Heart left ventricle (tissue), 16 donors: Measurements from ENCODE around the gene CTU2. TPM values are rescaled to one million over a fixed set of nuclear protein-coding genes. Genes with fewer than 3 reads are reported as not detected.
A peak's percentile ranks its signal among the peaks of the same experiment; 100 is the strongest.

Experiments used
- ATAC-seq, 4 donors: fragments of 200-7000 bp; cut with Tn5 transposase; one replicate each; pipeline ENCODE4 v1.9.1; 2020 to 2022; ENCODE audit warnings: moderate library complexity in 4 of 4, mild to moderate bottlenecking in 3 of 4, moderate number of reproducible peaks in 1 of 4
- DNase-seq, 5 donors: peaks; one replicate each; pipeline ENCODE4 v3.0.0-alpha.2; 2020
- H3K27ac ChIP-seq, 12 donors: fragments of 200-600 bp; sonication (generic) in 4 of 12; one replicate each; pipeline versions ENCODE4 v1.5.0 to v1.8.0; 2016 to 2022; ENCODE audit warnings: mild to moderate bottlenecking in 2 of 12
- H3K27me3 ChIP-seq, 9 donors: fragments of 200-600 bp; sonication (generic) in 2 of 9; one replicate each; pipeline versions ENCODE4 v1.5.1 to v1.8.0; 2016 to 2022; ENCODE audit warnings: mild to moderate bottlenecking in 3 of 9
- H3K36me3 ChIP-seq, 9 donors: fragments of 200-600 bp; sonication (generic) in 2 of 9; one replicate each; pipeline versions ENCODE4 v1.5.0 to v1.8.0; 2018 to 2022; ENCODE audit warnings: mild to moderate bottlenecking in 2 of 9
- H3K4me1 ChIP-seq, 12 donors: fragments of 200-600 bp; sonication (generic) in 4 of 12; one replicate each; pipeline versions ENCODE4 v1.5.0 to v1.8.0; 2016 to 2022; ENCODE audit warnings: mild to moderate bottlenecking in 3 of 12
- H3K4me3 ChIP-seq, 12 donors: fragments of 200-600 bp; sonication (generic) in 4 of 12; one replicate each; pipeline versions ENCODE4 v1.5.0 to v1.8.0; 2017 to 2022; ENCODE audit warnings: mild to moderate bottlenecking in 9 of 12, moderate library complexity in 4 of 12
- H3K9me3 ChIP-seq, 12 donors: fragments of 200-600 bp; sonication (generic) in 4 of 12; one replicate each; pipeline versions ENCODE4 v1.5.0 to v1.8.0; 2016 to 2022; ENCODE audit warnings: mild to moderate bottlenecking in 1 of 12
- POLR2A ChIP-seq, 2 donors: fragments of 450-650 bp; IDR thresholded peaks; one replicate each; pipeline ENCODE4 v1.6.1; 2017; ENCODE audit warnings: antibody characterized with exemption in 2 of 2, mild to moderate bottlenecking in 2 of 2, moderate library complexity in 2 of 2
- WGBS, 4 donors: extraction: QIAGEN DNeasy Blood & Tissue Kit in 2 of 4; methylation state at CpG; one replicate each; pipeline versions ENCODE4 v1.1.5 to v1.1.7; 2013 to 2018; 5-methylcytosine and 5-hydroxymethylcytosine counted together
- intact Hi-C, 10 donors: fragments of 100-400 bp; cut with DNase I; formaldehyde crosslinking; loops; one replicate each; pipeline versions ENCODE4 v1.11.1 to v1.14.2; 2022
- polyA plus RNA-seq, 2 donors: library from polyadenylated mRNA; stranded (reverse); fragments of 200-250 nt; gene quantifications; one replicate each; pipeline ENCODE4 v1.2.3, GENCODE V29; 2013
- total RNA-seq, 9 donors: library from RNA; depleted of rRNA in 2 of 9; stranded (reverse); fragments of >200 nt in 2 of 9; fragmentation: NEBNext Ultra II Directional in 3 of 9; extraction: Animal tissue kit (Norgen Biotek cat#: 25700) in 3 of 9; gene quantifications; one replicate each; pipeline versions ENCODE4 v1.1.0 to v1.2.4, GENCODE V29; 2016 to 2023
- TF ChIP-seq, protein P1 (sequence below), 12 donors: fragments of 200-600 bp; sonication (generic) in 4 of 12; IDR thresholded peaks; one replicate each; pipeline versions ENCODE4 v1.5.0 to v1.8.0; 2018 to 2022; ENCODE audit warnings: antibody characterized with exemption in 12 of 12, mild to moderate bottlenecking in 5 of 12
- donor health status: ischemic (EF 13 %, LVEDD 7.1; RV severe dilation, severe dysfunction).
- donor health status: healthy with polysubstance abuse.
- donor health status: DM: no; HTN: yes; CAD: no.
- donor health status: DM: no; HTN: no; CAD: no.
- donor health status: ischemic (EF 25% LVEDD 6.9; RV normal size, moderate dysfunction).
- donor health status: ischemic (EF 25% LVEDD 5.7; RV mildly dilated, moderate dysfunction).
- donor health status: healthy.
- donor health status: DM: yes; HTN: yes; CAD: no.
- donor health status: ischemic (EF 35%, LVEDD 5.7; RV mildly dilated, moderate dysfunction).
- donor health status: nonischemic (EF 11% LVEDD 7.7; RV severe dilation, severe dysfunction).
- donor health status: DM: yes; HTN: yes; CAD: no.
- donor health status: PGD.
- donor health status: ischemic (EF 29% LVEDD 5.4; RV normal size, mild dysfunction).
- donor health status: nonischemic (EF 23%, LVEDD 6.1; RV moderate dilation, normal function).

The CTU2 gene
- total and polyA plus RNA-seq, 11 donors: 6.5 to 20.8 (median 13.0) TPM

DNA sequence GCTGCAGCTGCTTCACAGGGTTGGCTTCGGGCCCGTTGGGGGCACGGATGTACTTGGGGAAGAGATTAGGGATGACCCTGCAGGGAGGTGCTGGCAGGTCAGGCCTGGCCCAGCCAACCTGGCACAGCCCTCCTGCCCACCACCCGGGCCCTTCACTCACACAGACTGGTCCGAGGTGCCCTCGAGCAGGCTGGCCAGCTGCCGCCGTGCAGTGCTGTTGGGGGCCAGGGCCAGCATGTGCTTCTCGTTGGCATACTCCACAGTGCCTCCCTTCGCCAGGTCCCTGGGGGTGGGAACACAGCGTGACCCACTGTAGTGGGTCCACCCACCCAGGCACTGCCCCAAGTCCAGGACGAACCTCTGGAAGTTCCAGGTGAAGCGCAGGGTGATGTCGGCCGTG is 9.9 kb downstream of the CTU2 start:
- TF ChIP-seq, protein P1, sequence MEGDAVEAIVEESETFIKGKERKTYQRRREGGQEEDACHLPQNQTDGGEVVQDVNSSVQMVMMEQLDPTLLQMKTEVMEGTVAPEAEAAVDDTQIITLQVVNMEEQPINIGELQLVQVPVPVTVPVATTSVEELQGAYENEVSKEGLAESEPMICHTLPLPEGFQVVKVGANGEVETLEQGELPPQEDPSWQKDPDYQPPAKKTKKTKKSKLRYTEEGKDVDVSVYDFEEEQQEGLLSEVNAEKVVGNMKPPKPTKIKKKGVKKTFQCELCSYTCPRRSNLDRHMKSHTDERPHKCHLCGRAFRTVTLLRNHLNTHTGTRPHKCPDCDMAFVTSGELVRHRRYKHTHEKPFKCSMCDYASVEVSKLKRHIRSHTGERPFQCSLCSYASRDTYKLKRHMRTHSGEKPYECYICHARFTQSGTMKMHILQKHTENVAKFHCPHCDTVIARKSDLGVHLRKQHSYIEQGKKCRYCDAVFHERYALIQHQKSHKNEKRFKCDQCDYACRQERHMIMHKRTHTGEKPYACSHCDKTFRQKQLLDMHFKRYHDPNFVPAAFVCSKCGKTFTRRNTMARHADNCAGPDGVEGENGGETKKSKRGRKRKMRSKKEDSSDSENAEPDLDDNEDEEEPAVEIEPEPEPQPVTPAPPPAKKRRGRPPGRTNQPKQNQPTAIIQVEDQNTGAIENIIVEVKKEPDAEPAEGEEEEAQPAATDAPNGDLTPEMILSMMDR (IDR thresholded peaks at IDR 0.05): no peak
- no peak for TF ChIP-seq POLR2A (IDR thresholded peaks at IDR 0.05)
- no peaks in the 10 kb centered on the region for H3K4me1 ChIP-seq
- ATAC-seq (no peak), DNase-seq (no peak)
- no peaks in the 10 kb centered on the region for H3K9me3 ChIP-seq
- whole genome bisulfite sequencing, 4 donors: 67 to 94% (median 90%) methylated on average over 1 to 15 of the region's 15 CpGs
- intact Hi-C loops: no loop called here
- no peak overlapping the region for H3K27ac ChIP-seq
- H3K27me3 ChIP-seq: no peaks in the 10 kb centered on the region
- H3K36me3 ChIP-seq: peaks cover 0 to 80% (median 75%) of the 10 kb centered on the region in 9 donors
- H3K4me3 ChIP-seq: no peak overlapping the region

DNA sequence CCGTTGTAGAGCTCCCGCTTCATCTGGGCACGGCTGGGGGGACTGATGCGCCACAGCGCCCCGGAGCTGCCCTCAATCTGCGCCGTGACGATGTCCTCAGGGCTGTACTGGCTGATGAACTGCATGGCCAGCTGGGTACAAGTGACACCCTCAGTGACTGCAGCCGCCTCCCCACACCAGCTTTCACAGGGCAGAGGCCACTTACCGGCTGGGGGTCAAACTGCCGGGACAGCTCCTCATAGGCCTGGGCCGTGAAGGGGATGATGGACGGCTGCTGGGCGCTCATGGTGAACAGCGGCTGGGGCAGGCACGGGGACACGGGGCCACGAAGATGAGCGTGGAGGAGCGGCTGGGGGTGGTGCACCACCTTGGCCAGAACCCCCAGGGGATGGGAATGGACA is 10.3 kb downstream of the CTU2 start:
- TF ChIP-seq POLR2A (IDR thresholded peaks at IDR 0.05): no peak
- TF ChIP-seq, protein P1 (IDR thresholded peaks at IDR 0.05): no peak
- ATAC-seq (no peak), DNase-seq (no peak)
- intact Hi-C loops: no loop called here
- Histone ChIP-seq H3K4me1 (no peaks in the 10 kb centered on the region), H3K27me3 (no peaks in the 10 kb centered on the region), H3K9me3 (no peaks in the 10 kb centered on the region), H3K4me3 (no peak overlapping the region), H3K27ac (no peak overlapping the region), H3K36me3 (peaks cover 0 to 84% (median 76%) of the 10 kb centered on the region in 9 donors)
- 95 to 97% (median 97%) methylated on average over 12 to 21 of the region's 21 CpGs for WGBS, 4 donors

DNA sequence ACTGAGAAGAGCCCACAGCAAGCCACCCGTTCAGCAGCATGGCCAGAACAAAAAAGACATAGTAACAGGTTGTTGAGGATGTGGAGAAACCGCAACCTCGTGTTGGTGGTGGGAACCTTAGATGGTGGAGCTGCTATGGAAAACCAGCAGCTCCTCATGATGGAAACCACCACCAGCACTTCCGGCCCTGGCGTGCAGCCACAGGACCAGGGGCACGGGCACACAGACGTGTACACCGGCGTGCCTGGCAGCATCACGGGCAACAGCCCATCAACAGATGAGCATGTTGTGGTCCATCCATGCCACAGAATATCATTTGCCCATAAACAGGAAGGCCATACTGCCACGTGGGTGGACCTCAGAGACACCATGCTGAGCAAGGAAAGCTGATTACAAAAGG is 11.9 kb downstream of the CTU2 start:
- H3K27me3 ChIP-seq: no peaks in the 10 kb centered on the region
- H3K4me1 ChIP-seq: no peaks in the 10 kb centered on the region
- 87 to 96% (median 92%) methylated on average over 11 of the region's 11 CpGs for WGBS, 4 donors
- H3K36me3 ChIP-seq: peaks cover 0 to 100% (median 87%) of the 10 kb centered on the region in 9 donors
- intact Hi-C loops: no loop called here
- H3K9me3 ChIP-seq: no peaks in the 10 kb centered on the region
- no peak for DNase-seq
- TF ChIP-seq POLR2A (IDR thresholded peaks at IDR 0.05): no peak
- TF ChIP-seq, protein P1 (IDR thresholded peaks at IDR 0.05): no peak
- ATAC-seq: no peak
- H3K4me3 ChIP-seq: no peak overlapping the region
- H3K27ac ChIP-seq: peak overlapping the region in 1 of 12 donors; percentile 67

DNA sequence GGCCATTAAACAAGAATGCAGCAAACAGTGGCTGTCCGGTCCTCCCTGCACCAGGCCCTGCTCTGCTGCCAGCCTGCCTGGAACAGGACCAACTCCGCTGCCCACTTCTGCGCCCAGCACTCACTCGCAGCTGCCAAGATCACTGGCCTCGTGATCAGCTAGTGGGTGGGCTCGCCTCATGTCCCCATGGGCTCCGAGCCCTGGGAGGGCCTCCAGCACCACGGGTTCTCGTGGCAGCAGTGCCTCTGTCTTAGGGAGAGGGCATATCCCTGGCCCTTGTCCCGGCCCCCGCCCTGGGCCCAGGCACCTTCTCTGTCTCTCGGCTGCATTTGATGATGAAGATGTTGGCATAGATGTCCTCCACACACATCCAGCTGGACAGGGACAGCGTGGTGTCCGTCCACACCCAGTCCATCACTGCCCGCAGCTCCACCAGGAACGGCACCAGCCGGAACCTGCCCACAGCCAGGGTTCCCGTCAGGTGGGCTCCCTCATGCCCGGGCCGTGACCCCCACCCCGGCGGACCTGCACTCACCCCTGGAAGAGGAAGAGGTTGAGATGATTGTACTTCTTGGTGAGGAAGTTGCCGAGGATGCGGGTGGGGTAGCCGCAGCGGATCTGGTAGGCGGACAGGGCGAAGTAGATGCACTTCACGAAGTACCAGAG is 13.1 kb downstream of the CTU2 start:
- Histone ChIP-seq H3K27me3 (no peaks in the 10 kb centered on the region), H3K9me3 (no peaks in the 10 kb centered on the region), H3K36me3 (peaks cover 0 to 100% (median 87%) of the 10 kb centered on the region in 9 donors), H3K27ac (peak overlapping the region in 5 of 12 donors; percentile 5 to 67 (median 40)), H3K4me3 (no peak overlapping the region), H3K4me1 (no peaks in the 10 kb centered on the region)
- 76 to 80% (median 77%) methylated on average over 21 to 29 of the region's 29 CpGs for WGBS, 4 donors
- TF ChIP-seq POLR2A (IDR thresholded peaks at IDR 0.05): no peak
- TF ChIP-seq, protein P1 (IDR thresholded peaks at IDR 0.05): no peak
- intact Hi-C loops: no loop called here
- ATAC-seq (peak; percentile 23 to 73 (median 47)), DNase-seq (peak in 2 of 5 donors; percentile 62 to 69)
